CD4-positive, alpha-beta T cell (primary cell): ENCODE measurements around the gene CADM2. TPM values are rescaled to one million over a fixed set of nuclear protein-coding genes. Genes with fewer than 3 reads are reported as not detected.

Source experiments
- ATAC-seq: fragments of 200-7000 bp; cut with Tn5 transposase; one replicate; pipeline ENCODE4 v1.10.0; 2022; ENCODE audit warnings: mild to moderate bottlenecking; ENCODE audit not compliant: poor library complexity
- CTCF ChIA-PET: fragments of 350-600 bp; sonication (Branson Sonifier 250); formaldehyde crosslinking; loops from one replicate; lab custom pipeline; 2021; ENCODE audit warnings: antibody characterized with exemption, inconsistent platforms; lab: Charles Lee
- POLR2A ChIA-PET: fragments of 350-600 bp; sonication (Branson Sonifier 250); formaldehyde crosslinking; loops from one replicate; lab custom pipeline; 2021; ENCODE audit warnings: antibody characterized with exemption, inconsistent platforms; lab: Charles Lee
- DNase-seq, 14 experiments: peaks; one replicate each; pipeline ENCODE4 v3.0.0-alpha.2; 2013 to 2020; ENCODE audit warnings: mixed read lengths in 2 of 14
- H3K27ac ChIP-seq, 2 donors: one replicate each; pipeline versions ENCODE4 v1.5.1 to v1.7.0; 2013; ENCODE audit warnings: low read length in 2 of 2, low read depth in 1 of 2, mild to moderate bottlenecking in 1 of 2
- H3K27me3 ChIP-seq, 2 experiments: 1 replicate in 1 of 2; 2 replicates in 1 of 2; pipeline versions ENCODE4 v1.6.1 to v1.7.0; 2013; ENCODE audit warnings: low read length in 2 of 2, control low read depth in 1 of 2, mild to moderate bottlenecking in 1 of 2, moderate library complexity in 1 of 2; ENCODE audit not compliant: insufficient read depth in 2 of 2, control insufficient read depth in 1 of 2
- H3K36me3 ChIP-seq: one replicate; pipeline ENCODE4 v1.6.1; 2013; ENCODE audit warnings: low read length, control low read depth; ENCODE audit not compliant: insufficient read depth
- H3K4me1 ChIP-seq: one replicate; pipeline ENCODE4 v1.6.1; 2013; ENCODE audit warnings: low read length, control low read depth; ENCODE audit not compliant: insufficient read depth
- H3K4me3 ChIP-seq: one replicate; pipeline ENCODE4 v1.5.1; 2013; ENCODE audit warnings: mild to moderate bottlenecking, low read length, moderate library complexity
- H3K9me3 ChIP-seq, 2 experiments: 1 replicate in 1 of 2; 2 replicates in 1 of 2; pipeline versions ENCODE4 v1.6.1 to v1.7.0; 2013; ENCODE audit warnings: low read length in 2 of 2, mild to moderate bottlenecking in 2 of 2, control low read depth in 1 of 2, moderate library complexity in 1 of 2; ENCODE audit not compliant: control insufficient read depth in 1 of 2, insufficient read depth in 1 of 2
- H3K27ac Mint-ChIP-seq: one replicate; pipeline ENCODE4 v1.8.0; 2020; ENCODE audit warnings: mixed read lengths
- H3K27me3 Mint-ChIP-seq: one replicate; pipeline ENCODE4 v1.8.0; 2021; ENCODE audit warnings: mixed read lengths
- H3K36me3 Mint-ChIP-seq: one replicate; pipeline ENCODE4 v1.8.0; 2021; ENCODE audit warnings: low read depth, mixed read lengths
- H3K4me1 Mint-ChIP-seq: one replicate; pipeline ENCODE4 v1.8.0; 2021; ENCODE audit warnings: low read depth, mixed read lengths
- H3K4me3 Mint-ChIP-seq: one replicate; pipeline ENCODE4 v1.8.0; 2020; ENCODE audit warnings: mild to moderate bottlenecking, mixed read lengths
- H3K9me3 Mint-ChIP-seq: one replicate; pipeline ENCODE4 v1.8.0; 2020; ENCODE audit warnings: mixed read lengths
- intact Hi-C, 2 experiments: fragments of 100-400 bp; cut with DNase I in 1 of 2; cut with micrococcal nuclease in 1 of 2; formaldehyde crosslinking; loops; one replicate each; pipeline versions ENCODE4 v1.15.1 to v1.9.0; 2023 to 2025; cut with DNase I, micrococcal nuclease
- total RNA-seq, 174 experiments: library from RNA in 2 of 174; stranded (reverse) in 2 of 174; gene quantifications; one replicate each; pipeline ENCODE4 v1.2.3 and lab custom pipeline; 2021 to 2026
- TF ChIP-seq, protein P1 (sequence below): fragments of 200-600 bp; IDR thresholded peaks from one replicate; pipeline ENCODE4 v1.8.0; 2022; ENCODE audit warnings: antibody characterized with exemption, mild to moderate bottlenecking

CADM2 gene
- total RNA-seq, 2 experiments from 2014 or later = 0.03 to 0.11 TPM

GRCh38 chr3:85950435-85950834, 991.6 kb downstream of the CADM2 start:
- CTCF ChIA-PET = no interaction called here
- H3K4me3 Mint-ChIP-seq = no peak overlapping the region
- H3K27me3 ChIP-seq = no peaks in the 10 kb centered on the region
- intact Hi-C loops = no loop called here
- H3K4me3 ChIP-seq = no peak overlapping the region
- TF ChIP-seq, protein P1, sequence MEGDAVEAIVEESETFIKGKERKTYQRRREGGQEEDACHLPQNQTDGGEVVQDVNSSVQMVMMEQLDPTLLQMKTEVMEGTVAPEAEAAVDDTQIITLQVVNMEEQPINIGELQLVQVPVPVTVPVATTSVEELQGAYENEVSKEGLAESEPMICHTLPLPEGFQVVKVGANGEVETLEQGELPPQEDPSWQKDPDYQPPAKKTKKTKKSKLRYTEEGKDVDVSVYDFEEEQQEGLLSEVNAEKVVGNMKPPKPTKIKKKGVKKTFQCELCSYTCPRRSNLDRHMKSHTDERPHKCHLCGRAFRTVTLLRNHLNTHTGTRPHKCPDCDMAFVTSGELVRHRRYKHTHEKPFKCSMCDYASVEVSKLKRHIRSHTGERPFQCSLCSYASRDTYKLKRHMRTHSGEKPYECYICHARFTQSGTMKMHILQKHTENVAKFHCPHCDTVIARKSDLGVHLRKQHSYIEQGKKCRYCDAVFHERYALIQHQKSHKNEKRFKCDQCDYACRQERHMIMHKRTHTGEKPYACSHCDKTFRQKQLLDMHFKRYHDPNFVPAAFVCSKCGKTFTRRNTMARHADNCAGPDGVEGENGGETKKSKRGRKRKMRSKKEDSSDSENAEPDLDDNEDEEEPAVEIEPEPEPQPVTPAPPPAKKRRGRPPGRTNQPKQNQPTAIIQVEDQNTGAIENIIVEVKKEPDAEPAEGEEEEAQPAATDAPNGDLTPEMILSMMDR = no peak
- no peak overlapping the region for H3K27ac Mint-ChIP-seq
- H3K27me3 Mint-ChIP-seq = no peaks in the 10 kb centered on the region
- DNase-seq = no peak
- ATAC-seq = no peak
- POLR2A ChIA-PET = no interaction called here
- no peaks in the 10 kb centered on the region for H3K36me3 ChIP-seq
- no peaks in the 10 kb centered on the region for H3K4me1 Mint-ChIP-seq
- H3K27ac ChIP-seq = no peak overlapping the region
- no peaks in the 10 kb centered on the region for H3K9me3 ChIP-seq
- H3K9me3 Mint-ChIP-seq = peaks cover 5% of the 10 kb centered on the region
- H3K4me1 ChIP-seq = no peaks in the 10 kb centered on the region
- H3K36me3 Mint-ChIP-seq = no peaks in the 10 kb centered on the region

DNA sequence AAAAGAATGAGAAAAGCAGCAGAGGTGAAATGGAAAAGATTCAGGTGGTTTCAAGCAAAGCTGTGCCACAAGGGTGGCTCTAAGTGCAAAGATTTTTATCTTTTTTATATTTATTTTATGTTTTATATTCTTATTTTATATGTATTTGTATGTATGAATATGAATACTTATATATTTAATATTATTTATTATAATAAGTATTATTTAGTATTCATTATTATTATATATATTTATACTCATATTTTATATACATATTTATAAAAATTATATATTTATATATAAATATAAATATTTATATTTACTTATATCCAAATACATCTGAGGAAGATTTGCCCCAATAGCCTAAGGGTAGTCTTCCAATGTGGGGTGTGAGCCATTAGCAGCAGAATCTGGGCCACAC, 1002.0 kb downstream of the CADM2 start:
- no peaks in the 10 kb centered on the region for H3K9me3 ChIP-seq
- TF ChIP-seq, protein P1 = no peak
- H3K27me3 Mint-ChIP-seq = no peaks in the 10 kb centered on the region
- ChIA-PET CTCF (no interaction called here), POLR2A (no interaction called here)
- no peaks in the 10 kb centered on the region for H3K27me3 ChIP-seq
- ATAC-seq (no peak), DNase-seq (no peak)
- no peak overlapping the region for H3K4me3 ChIP-seq
- H3K4me1 Mint-ChIP-seq = no peaks in the 10 kb centered on the region
- peaks cover 5% of the 10 kb centered on the region for H3K9me3 Mint-ChIP-seq
- no peak overlapping the region for H3K4me3 Mint-ChIP-seq
- no peaks in the 10 kb centered on the region for H3K4me1 ChIP-seq
- intact Hi-C loops = no loop called here
- H3K36me3 Mint-ChIP-seq = no peaks in the 10 kb centered on the region
- H3K27ac Mint-ChIP-seq = no peak overlapping the region
- no peak overlapping the region for H3K27ac ChIP-seq
- H3K36me3 ChIP-seq = no peaks in the 10 kb centered on the region

- H3K27ac Mint-ChIP-seq = no peak overlapping the region
- H3K4me3 Mint-ChIP-seq = no peak overlapping the region
- ATAC-seq (no peak), DNase-seq (no peak)
- TF ChIP-seq, protein P1 = no peak
- Histone ChIP-seq H3K9me3 (no peaks in the 10 kb centered on the region), H3K36me3 (no peaks in the 10 kb centered on the region), H3K4me1 (no peaks in the 10 kb centered on the region), H3K4me3 (no peak overlapping the region), H3K27me3 (no peaks in the 10 kb centered on the region), H3K27ac (no peak overlapping the region)
- intact Hi-C loops = no loop called here
- H3K36me3 Mint-ChIP-seq = no peaks in the 10 kb centered on the region
- ChIA-PET CTCF (no interaction called here), POLR2A (no interaction called here)
- H3K27me3 Mint-ChIP-seq = no peaks in the 10 kb centered on the region
- peaks cover 4% of the 10 kb centered on the region for H3K9me3 Mint-ChIP-seq
- H3K4me1 Mint-ChIP-seq = no peaks in the 10 kb centered on the region
Observed at GRCh38 chr3:85977615-85978338, 1019.0 kb downstream of the CADM2 start.
